H1 (cell line): ENCODE measurements around the gene MEGF11. TPM values are rescaled to one million over a fixed set of nuclear protein-coding genes. Genes with fewer than 3 reads are reported as not detected.

Source experiments
- CTCF ChIA-PET: fragments of 300-600 bp; sonication (Branson Sonifier 250); formaldehyde crosslinking; loops from one replicate; lab custom pipeline; 2021; ENCODE audit not compliant: partially characterized antibody; lab: Charles Lee
- POLR2A ChIA-PET: fragments of 300-600 bp; sonication (Branson Sonifier 250); formaldehyde crosslinking; loops from one replicate; lab custom pipeline; 2021; ENCODE audit warnings: inconsistent platforms; ENCODE audit not compliant: partially characterized antibody; lab: Charles Lee
- DNase-seq, 2 experiments: peaks; one replicate each; pipeline versions ENCODE4 v3.0.0 to v3.0.0-alpha.2; 2010 to 2022; ENCODE audit warnings: low spot score in 2 of 2, low read depth in 1 of 2, mixed read lengths in 1 of 2
- FAIRE-seq: peaks from 2 replicates; lab custom pipeline; 2011; peaks lifted over from hg19 to GRCh38; lab: Jason Lieb, UNC
- H2AFZ ChIP-seq: 2 replicates; pipeline ENCODE4 v1.8.1; 2012; ENCODE audit warnings: low read length, inconsistent platforms
- H2AK5ac ChIP-seq: 2 replicates; pipeline ENCODE4 v1.6.1; 2013; ENCODE audit warnings: low read depth, low read length
- H2BK120ac ChIP-seq: replicated peaks from 2 replicates; pipeline ENCODE3; 2013; ENCODE audit warnings: low read depth, low read length, inconsistent platforms
- H2BK12ac ChIP-seq: 2 replicates; pipeline ENCODE4 v1.6.1; 2013; ENCODE audit warnings: low read depth, low read length
- H2BK15ac ChIP-seq: 2 replicates; pipeline ENCODE4 v1.6.1; 2013; ENCODE audit warnings: low read length
- H2BK20ac ChIP-seq: 2 replicates; pipeline ENCODE4 v1.6.1; 2013; ENCODE audit warnings: low read length
- H2BK5ac ChIP-seq: 2 replicates; pipeline ENCODE4 v1.6.1; 2013; ENCODE audit warnings: low read depth, low read length
- H3K14ac ChIP-seq: 2 replicates; pipeline ENCODE4 v1.6.1; 2013; ENCODE audit warnings: inconsistent platforms; ENCODE audit not compliant: insufficient read length
- H3K18ac ChIP-seq: 2 replicates; pipeline ENCODE4 v1.6.1; 2013; ENCODE audit warnings: low read length; ENCODE audit errors: extremely low read depth
- H3K23ac ChIP-seq: 2 replicates; pipeline ENCODE4 v1.6.1; 2013; ENCODE audit warnings: inconsistent platforms; ENCODE audit not compliant: insufficient read length
- H3K23me2 ChIP-seq: 2 replicates; pipeline ENCODE4 v1.6.1; 2013; ENCODE audit warnings: low read depth, low read length
- H3K27ac ChIP-seq: 2 replicates; pipeline ENCODE4 v1.6.1; 2011; ENCODE audit warnings: low read depth, low read length, inconsistent platforms
- H3K27me3 ChIP-seq, 4 experiments: replicated peaks in 1 of 4; 1 replicate in 1 of 4; 2 replicates in 3 of 4; pipeline versions ENCODE4 v1.6.1 to v1.8.1; 2011 to 2013; ENCODE audit warnings: low read length in 3 of 4, mild to moderate bottlenecking in 3 of 4, inconsistent platforms in 2 of 4, mixed read lengths in 2 of 4, moderate library complexity in 1 of 4; ENCODE audit not compliant: control insufficient read depth in 3 of 4, insufficient read depth in 3 of 4; ENCODE audit errors: extremely low read depth in 1 of 4
- H3K36me3 ChIP-seq, 4 experiments: 2 replicates each; pipeline versions ENCODE4 v1.6.1 to v1.8.1; 2011 to 2013; ENCODE audit warnings: mild to moderate bottlenecking in 4 of 4, low read length in 3 of 4, moderate library complexity in 2 of 4, control low read depth in 1 of 4, inconsistent platforms in 1 of 4; ENCODE audit not compliant: insufficient read depth in 4 of 4, control insufficient read depth in 2 of 4
- H3K4ac ChIP-seq: replicated peaks from 2 replicates; pipeline ENCODE3; 2013; ENCODE audit warnings: low read length, low read depth, mixed read lengths, inconsistent platforms; ENCODE audit not compliant: insufficient read length
- H3K4me1 ChIP-seq, 4 experiments: replicated peaks in 1 of 4; 1 replicate in 1 of 4; 2 replicates in 3 of 4; pipeline versions ENCODE4 v1.6.1 to v1.8.1; 2011 to 2013; ENCODE audit warnings: low read length in 3 of 4, inconsistent platforms in 2 of 4, mixed read lengths in 1 of 4; ENCODE audit not compliant: insufficient read depth in 4 of 4, control insufficient read depth in 3 of 4
- H3K4me2 ChIP-seq, 2 experiments: 2 replicates each; pipeline versions ENCODE4 v1.6.1 to v1.8.1; 2011 to 2013; ENCODE audit warnings: low read depth in 2 of 2, low read length in 2 of 2, control low read depth in 1 of 2, inconsistent platforms in 1 of 2, mild to moderate bottlenecking in 1 of 2; ENCODE audit not compliant: insufficient read depth in 1 of 2
- H3K4me3 ChIP-seq, 4 experiments: fragments of 200-600, 300-600 bp in 1 of 4; sonication (generic), shearing (Covaris generic), sonication (Bioruptor Twin) in 1 of 4; 2 replicates each; pipeline versions ENCODE4 v1.5.1 to v1.8.1; 2011 to 2016; ENCODE audit warnings: low read length in 4 of 4, low read depth in 3 of 4, control low read depth in 2 of 4, inconsistent platforms in 2 of 4, mild to moderate bottlenecking in 2 of 4, mixed read lengths in 1 of 4, moderate library complexity in 1 of 4; ENCODE audit not compliant: insufficient read depth in 2 of 4; ENCODE audit errors: extremely low read depth in 1 of 4
- H3K56ac ChIP-seq: replicated peaks from 2 replicates; pipeline ENCODE3; 2013; ENCODE audit warnings: low read depth, mild to moderate bottlenecking, mixed read lengths, low read length, inconsistent platforms; ENCODE audit not compliant: insufficient read length
- H3K79me1 ChIP-seq: 2 replicates; pipeline ENCODE4 v1.6.1; 2013; ENCODE audit warnings: low read depth, low read length, control low read depth
- H3K79me2 ChIP-seq, 2 experiments: 2 replicates each; pipeline versions ENCODE4 v1.6.1 to v1.8.1; 2012 to 2013; ENCODE audit warnings: low read length in 2 of 2, mild to moderate bottlenecking in 2 of 2, inconsistent platforms in 1 of 2; ENCODE audit not compliant: insufficient read depth in 2 of 2, control insufficient read depth in 1 of 2
- H3K9ac ChIP-seq, 4 experiments: replicated peaks in 1 of 4; 1 replicate in 1 of 4; 2 replicates in 3 of 4; pipeline versions ENCODE4 v1.6.1 to v1.8.1; 2011 to 2013; ENCODE audit warnings: low read depth in 3 of 4, low read length in 3 of 4, control low read depth in 2 of 4, mild to moderate bottlenecking in 2 of 4, moderate library complexity in 2 of 4, inconsistent platforms in 1 of 4; ENCODE audit errors: extremely low read depth in 1 of 4
- H3K9me3 ChIP-seq, 2 experiments: 2 replicates each; pipeline versions ENCODE4 v1.6.1 to v1.8.1; 2012 to 2013; ENCODE audit warnings: mild to moderate bottlenecking in 2 of 2, moderate library complexity in 2 of 2, control low read depth in 1 of 2, inconsistent platforms in 1 of 2, low read depth in 1 of 2, low read length in 1 of 2, mixed read lengths in 1 of 2; ENCODE audit not compliant: insufficient read depth in 2 of 2
- H4K20me1 ChIP-seq, 2 experiments: replicated peaks in 1 of 2; 2 replicates each; pipeline versions ENCODE3 to v1.8.1; 2011 to 2013; ENCODE audit warnings: inconsistent platforms in 2 of 2, low read length in 2 of 2, mild to moderate bottlenecking in 1 of 2; ENCODE audit not compliant: insufficient read depth in 2 of 2, control insufficient read depth in 1 of 2
- H4K5ac ChIP-seq: 2 replicates; pipeline ENCODE4 v1.6.1; 2013; ENCODE audit warnings: low read length, low read depth, mixed read lengths, inconsistent platforms; ENCODE audit not compliant: insufficient read length
- H4K8ac ChIP-seq: 2 replicates; pipeline ENCODE4 v1.8.0; 2013; ENCODE audit warnings: mild to moderate bottlenecking, moderate library complexity, low read length, inconsistent platforms; ENCODE audit not compliant: insufficient read depth; ENCODE audit errors: extremely low read depth
- H4K91ac ChIP-seq: replicated peaks from 2 replicates; pipeline ENCODE3; 2013; ENCODE audit warnings: low read length, mixed read lengths, inconsistent platforms; ENCODE audit not compliant: insufficient read length
- CEBPB ChIP-seq: IDR thresholded peaks from 2 replicates; pipeline ENCODE4 v1.6.1; 2012; ENCODE audit warnings: low read depth, low read length
- CREB1 ChIP-seq: IDR thresholded peaks from 2 replicates; pipeline ENCODE4 v1.6.1; 2012; ENCODE audit warnings: inconsistent platforms
- GABPA ChIP-seq: IDR thresholded peaks from 2 replicates; pipeline ENCODE4 v1.6.1; 2011; ENCODE audit warnings: mild to moderate bottlenecking, low read length, moderate library complexity, borderline replicate concordance; ENCODE audit not compliant: insufficient read depth
- GTF2F1 ChIP-seq: IDR thresholded peaks from 2 replicates; pipeline ENCODE4 v1.6.1; 2012; ENCODE audit warnings: low read depth, low read length, improper control_type of control experiment, borderline replicate concordance
- HDAC6 ChIP-seq: IDR thresholded peaks from one replicate; pipeline ENCODE4 v1.7.1; 2012; ENCODE audit warnings: low read depth, mild to moderate bottlenecking, inconsistent platforms, low read length, moderate library complexity
- JUN ChIP-seq: IDR thresholded peaks from 2 replicates; pipeline ENCODE4 v1.6.1; 2011; ENCODE audit warnings: low read depth, mild to moderate bottlenecking, improper control_type of control experiment, low read length
- KDM5A ChIP-seq: fragments of 200-600 bp; IDR thresholded peaks from 2 replicates; pipeline ENCODE4 v1.7.1; 2012; ENCODE audit warnings: mild to moderate bottlenecking, low read length, inconsistent platforms, mixed read lengths
- NRF1 ChIP-seq: IDR thresholded peaks from 2 replicates; pipeline ENCODE4 v1.6.1; 2011; ENCODE audit warnings: mild to moderate bottlenecking, low read depth, low read length, improper control_type of control experiment
- WGBS, 2 experiments: shearing (Covaris generic) in 1 of 2; methylation state at CpG; one replicate each; pipeline versions ENCODE4 v1.1.6 to v1.1.7; 2013 to 2015; ENCODE audit warnings: low lambda C conversion rate in 2 of 2, mixed read lengths in 2 of 2, inconsistent platforms in 1 of 2, low coverage in 1 of 2, missing lambda C conversion rate in 1 of 2; ENCODE audit not compliant: insufficient replicate concordance in 2 of 2, insufficient coverage in 1 of 2, insufficient read length in 1 of 2; ENCODE audit errors: extremely low coverage in 1 of 2, missing lambda C conversion rate in 1 of 2; 5-methylcytosine and 5-hydroxymethylcytosine counted together
- polyA plus RNA-seq, 7 experiments: library from polyadenylated mRNA; depleted of rRNA in 3 of 7; stranded (reverse) in 5 of 7; unstranded in 2 of 7; fragments of >200 nt in 5 of 7; fragments of 200-250 nt in 2 of 7; gene quantifications; 1 replicate in 5 of 7; 2 replicates in 1 of 7; 4 replicates in 1 of 7; pipeline versions ENCODE4 v1.2.1 to v1.2.3, GENCODE V29; 2011 to 2013; ENCODE audit warnings: missing spikeins in 2 of 7, mixed read lengths in 2 of 7
- total RNA-seq: library from RNA; stranded (reverse); fragmentation: NEBNext Ultra II Directional; extraction: Animal tissue kit (Norgen Biotek cat#: 25700); gene quantifications from 2 replicates; pipeline ENCODE4 v1.2.1, GENCODE V29; 2021
- TF ChIP-seq, protein P1 (sequence below): IDR thresholded peaks from 2 replicates; pipeline ENCODE4 v1.6.1; 2011; ENCODE audit warnings: low read depth, mild to moderate bottlenecking, low read length; ENCODE audit not compliant: insufficient read depth
- TF ChIP-seq, protein P2 (sequence below), 3 experiments: IDR thresholded peaks; 1 replicate in 2 of 3; 2 replicates in 1 of 3; pipeline versions ENCODE4 v1.5.1 to v1.6.1; 2011; ENCODE audit warnings: low read length in 3 of 3, mild to moderate bottlenecking in 3 of 3, inconsistent platforms in 2 of 3, low read depth in 1 of 3, moderate library complexity in 1 of 3; ENCODE audit not compliant: insufficient read depth in 1 of 3; ENCODE audit errors: control extremely low read depth in 1 of 3

Gene MEGF11
- total and polyA plus RNA-seq, 2 of the 8 experiments (the other 6 are each of a cell fraction or from before 2014, with no cell fraction given) = 4.4 to 4.8 TPM

- TF ChIP-seq JUN (no peak), GABPA (no peak), CEBPB (no peak), NRF1 (no peak), HDAC6 (no peak), GTF2F1 (no peak), KDM5A (no peak), CREB1 (no peak)
- TF ChIP-seq, protein P1, sequence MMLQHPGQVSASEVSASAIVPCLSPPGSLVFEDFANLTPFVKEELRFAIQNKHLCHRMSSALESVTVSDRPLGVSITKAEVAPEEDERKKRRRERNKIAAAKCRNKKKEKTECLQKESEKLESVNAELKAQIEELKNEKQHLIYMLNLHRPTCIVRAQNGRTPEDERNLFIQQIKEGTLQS = no peak
- TF ChIP-seq, protein P2, sequence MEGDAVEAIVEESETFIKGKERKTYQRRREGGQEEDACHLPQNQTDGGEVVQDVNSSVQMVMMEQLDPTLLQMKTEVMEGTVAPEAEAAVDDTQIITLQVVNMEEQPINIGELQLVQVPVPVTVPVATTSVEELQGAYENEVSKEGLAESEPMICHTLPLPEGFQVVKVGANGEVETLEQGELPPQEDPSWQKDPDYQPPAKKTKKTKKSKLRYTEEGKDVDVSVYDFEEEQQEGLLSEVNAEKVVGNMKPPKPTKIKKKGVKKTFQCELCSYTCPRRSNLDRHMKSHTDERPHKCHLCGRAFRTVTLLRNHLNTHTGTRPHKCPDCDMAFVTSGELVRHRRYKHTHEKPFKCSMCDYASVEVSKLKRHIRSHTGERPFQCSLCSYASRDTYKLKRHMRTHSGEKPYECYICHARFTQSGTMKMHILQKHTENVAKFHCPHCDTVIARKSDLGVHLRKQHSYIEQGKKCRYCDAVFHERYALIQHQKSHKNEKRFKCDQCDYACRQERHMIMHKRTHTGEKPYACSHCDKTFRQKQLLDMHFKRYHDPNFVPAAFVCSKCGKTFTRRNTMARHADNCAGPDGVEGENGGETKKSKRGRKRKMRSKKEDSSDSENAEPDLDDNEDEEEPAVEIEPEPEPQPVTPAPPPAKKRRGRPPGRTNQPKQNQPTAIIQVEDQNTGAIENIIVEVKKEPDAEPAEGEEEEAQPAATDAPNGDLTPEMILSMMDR (IDR thresholded peaks at IDR 0.05; ENCODE audit: control extremely low read depth in 1 of 3, insufficient read depth in 1 of 3, low read depth in 1 of 3, low read length in 3 of 3) = no peak
- Histone ChIP-seq H3K4me2 (no peak overlapping the region), H3K14ac (no peak overlapping the region), H2BK15ac (no peak overlapping the region), H2BK5ac (no peak overlapping the region), H4K5ac (no peak overlapping the region), H3K27ac (no peak overlapping the region), H2AFZ (no peak overlapping the region), H3K9ac (no peak overlapping the region), H3K18ac (no peak overlapping the region), H3K79me2 (no peaks in the 10 kb centered on the region), H3K9me3 (no peaks in the 10 kb centered on the region), H2BK12ac (no peak overlapping the region), H4K20me1 (no peaks in the 10 kb centered on the region), H3K27me3 (no peaks in the 10 kb centered on the region), H4K91ac (no peak overlapping the region), H4K8ac (no peak overlapping the region), H3K23ac (no peak overlapping the region), H2AK5ac (no peak overlapping the region), H3K36me3 (no peaks in the 10 kb centered on the region), H3K23me2 (no peaks in the 10 kb centered on the region), H3K4me3 (no peak overlapping the region), H2BK20ac (no peak overlapping the region), H3K56ac (no peak overlapping the region), H3K4ac (no peak overlapping the region), H3K4me1 (peaks cover 0 to 16% (median 7%) of the 10 kb centered on the region in 4 experiments; a peak in 5 of 7 replicates), H2BK120ac (no peak overlapping the region), H3K79me1 (no peaks in the 10 kb centered on the region)
- POLR2A ChIA-PET = no interaction called here
- CTCF ChIA-PET = interaction anchor here (0.6 to 3.1 kb wide), 11 partner anchors 9 to 132 kb away, joined by 3 to 10 read pairs (median 3); no protein-coding TSS in a partner anchor
- WGBS, 2 experiments = 85% methylated on average over 3 of the region's 3 CpGs; no CpG with 5 or more reads in 1 of the 2 experiments
- DNase-seq (no peak), FAIRE-seq (no peak)
Measured at GRCh38 chr15:66111363-66111762, 142.2 kb downstream of the MEGF11 start.
